PC-3 (cell line): Measurements from ENCODE around the gene DNAJA3.

Source experiments
- EZH2 ChIP-seq: fragments of 300-600 bp; sonication (generic); IDR thresholded peaks from one replicate; pipeline ENCODE4 v1.6.1; 2017; ENCODE audit warnings: antibody characterized with exemption, mild to moderate bottlenecking, low read length; ENCODE audit not compliant: unreplicated experiment
- EZH2phosphoT487 ChIP-seq: fragments of 300-600 bp; sonication (generic); IDR thresholded peaks from 2 replicates; pipeline ENCODE4 v1.6.1; 2018; ENCODE audit warnings: mild to moderate bottlenecking, antibody characterized with exemption, low read length, borderline replicate concordance
- TF ChIP-seq, protein P1 (sequence below): fragments of 300-600 bp; sonication (generic); conservative IDR thresholded peaks from 2 replicates; pipeline ENCODE4 v1.5.1; 2017; ENCODE audit warnings: antibody characterized with exemption, low read depth, mild to moderate bottlenecking, low read length

DNA sequence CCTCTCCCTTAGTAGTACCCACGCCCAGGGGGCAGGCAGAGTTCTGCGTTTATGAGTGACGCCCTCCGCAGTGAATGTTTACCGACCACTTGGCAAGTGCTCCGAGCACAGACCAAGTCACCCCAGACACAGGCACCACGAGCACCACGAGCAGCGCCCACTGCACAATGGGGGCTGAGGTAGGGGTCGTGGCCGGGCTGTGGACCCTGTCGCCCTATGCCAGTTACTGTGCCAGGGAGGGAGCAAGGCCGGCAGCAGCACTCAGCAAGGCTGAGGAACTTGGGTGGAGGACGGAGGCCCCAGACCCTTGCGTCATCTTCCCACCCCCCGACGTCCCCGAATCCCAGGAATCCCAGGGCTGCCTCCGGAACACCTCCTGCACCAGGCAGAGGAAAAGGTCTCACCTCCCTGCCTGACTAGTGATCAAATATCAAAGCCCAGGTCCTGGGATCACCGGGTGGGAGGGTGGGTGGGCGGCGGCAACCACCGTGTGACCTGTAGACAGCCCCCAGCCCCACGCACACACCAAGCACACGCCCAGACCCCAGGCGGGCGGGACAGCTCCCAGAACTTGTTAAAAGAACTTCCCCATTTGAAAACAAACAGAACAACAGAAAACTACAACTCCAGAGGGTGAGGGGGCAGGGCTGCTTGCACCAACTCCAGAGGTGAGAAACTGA is 48.6 kb upstream of the DNAJA3 start:
- TF ChIP-seq, protein P1, sequence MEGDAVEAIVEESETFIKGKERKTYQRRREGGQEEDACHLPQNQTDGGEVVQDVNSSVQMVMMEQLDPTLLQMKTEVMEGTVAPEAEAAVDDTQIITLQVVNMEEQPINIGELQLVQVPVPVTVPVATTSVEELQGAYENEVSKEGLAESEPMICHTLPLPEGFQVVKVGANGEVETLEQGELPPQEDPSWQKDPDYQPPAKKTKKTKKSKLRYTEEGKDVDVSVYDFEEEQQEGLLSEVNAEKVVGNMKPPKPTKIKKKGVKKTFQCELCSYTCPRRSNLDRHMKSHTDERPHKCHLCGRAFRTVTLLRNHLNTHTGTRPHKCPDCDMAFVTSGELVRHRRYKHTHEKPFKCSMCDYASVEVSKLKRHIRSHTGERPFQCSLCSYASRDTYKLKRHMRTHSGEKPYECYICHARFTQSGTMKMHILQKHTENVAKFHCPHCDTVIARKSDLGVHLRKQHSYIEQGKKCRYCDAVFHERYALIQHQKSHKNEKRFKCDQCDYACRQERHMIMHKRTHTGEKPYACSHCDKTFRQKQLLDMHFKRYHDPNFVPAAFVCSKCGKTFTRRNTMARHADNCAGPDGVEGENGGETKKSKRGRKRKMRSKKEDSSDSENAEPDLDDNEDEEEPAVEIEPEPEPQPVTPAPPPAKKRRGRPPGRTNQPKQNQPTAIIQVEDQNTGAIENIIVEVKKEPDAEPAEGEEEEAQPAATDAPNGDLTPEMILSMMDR = no peak
- no peak for TF ChIP-seq EZH2
- TF ChIP-seq EZH2phosphoT487 = no peak
